ENCODE results near the gene SLC14A1. TPM values are rescaled to one million over a fixed set of nuclear protein-coding genes. Genes with fewer than 3 reads are reported as not detected.

The SLC14A1 gene
- total and polyA plus RNA-seq, 2 donors (not counting 1 experiment from before 2014, with no cell fraction given), result 5.8 to 6.4 TPM

DNA sequence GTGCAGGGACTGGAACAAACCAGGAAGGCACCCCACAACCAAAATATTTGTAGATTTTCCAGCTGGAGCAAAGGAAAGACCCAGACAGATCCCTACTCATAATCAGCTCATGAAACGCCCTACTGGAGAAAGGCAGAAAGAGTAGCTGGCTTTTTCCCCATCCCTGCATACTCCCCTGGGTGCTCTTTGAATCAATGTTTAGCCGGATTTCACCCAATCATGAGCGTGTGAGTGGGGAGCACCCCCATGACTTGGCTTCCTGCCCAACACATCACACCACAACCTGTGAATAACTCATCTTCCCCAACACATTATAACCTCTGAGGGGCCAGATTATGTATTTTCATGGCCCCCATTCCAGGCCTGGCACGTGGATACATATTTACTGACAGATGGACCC, 35.1 kb upstream of the SLC14A1 start:
- Mint-ChIP-seq H3K27me3 (peaks cover 5% of the 10 kb centered on the region), H3K4me3 (peak overlapping the region; percentile 87), H3K4me1 (peaks cover 45% of the 10 kb centered on the region), H3K9me3 (ENCODE audit: insufficient read depth) (no peaks in the 10 kb centered on the region), H3K27ac (peak overlapping the region; percentile 98)
- ATAC-seq (ENCODE audit: low read depth) (no peak), DNase-seq (peak; percentile 51)
- POLR2A ChIA-PET, result interaction anchor here (3.9 kb wide), 1 partner anchor 23 kb away, joined by 31 read pairs; no protein-coding TSS in a partner anchor
- Histone ChIP-seq H3K27ac (ENCODE audit: low read length in 2 of 2) (peak overlapping the region; percentile 78 to 80), H3K36me3 (replicated peaks in 1 of 2; ENCODE audit: control extremely low read depth in 1 of 2, control insufficient read depth in 1 of 2, extremely low read depth in 1 of 2, insufficient read depth in 2 of 2, low read length in 1 of 2) (peaks cover 0 to 4% of the 10 kb centered on the region in 2 experiments), H3K4me2 (replicated peaks; ENCODE audit: low read depth, low read length, poor library complexity, severe bottlenecking) (peak overlapping the region; percentile 88), H3K4me1 (ENCODE audit: control insufficient read depth in 2 of 2, insufficient read depth in 2 of 2, low read length in 2 of 2) (peaks cover 34 to 51% of the 10 kb centered on the region in 2 donors), H3K9me3 (ENCODE audit: control extremely low read depth in 1 of 3, control insufficient read depth in 2 of 3, insufficient read depth in 1 of 3, low read length in 2 of 3) (peaks cover 0 to 2% (median 0%) of the 10 kb centered on the region in 3 donors), H3K9ac (ENCODE audit: low read length) (peak overlapping the region; percentile 21), H3K27me3 (replicated peaks in 1 of 4; ENCODE audit: control extremely low read depth in 1 of 4, control insufficient read depth in 3 of 4, insufficient read depth in 4 of 4, low read length in 3 of 4) (no peaks in the 10 kb centered on the region), H3K79me2 (ENCODE audit: control insufficient read depth, insufficient read depth, low read length) (no peaks in the 10 kb centered on the region), H2AFZ (ENCODE audit: insufficient read depth, low read depth, low read length, poor library complexity, severe bottlenecking) (peak overlapping the region; percentile 84), H4K20me1 (ENCODE audit: control insufficient read depth, insufficient read depth, low read length, poor library complexity, severe bottlenecking) (no peaks in the 10 kb centered on the region), H3K4me3 (ENCODE audit: control extremely low read depth in 1 of 5, extremely low read depth in 1 of 5, insufficient read depth in 1 of 5, low read depth in 2 of 5, low read length in 4 of 5) (peak overlapping the region in 2 of 5 experiments; percentile 10 to 57)
- WGBS (ENCODE audit: insufficient coverage), result 3% methylated on average over 3 of the region's 4 CpGs
- CTCF ChIA-PET, result interaction anchor here (0.6 to 22.4 kb wide), 8 partner anchors 13 to 385 kb away, joined by 3 to 317 read pairs (median 14); partner anchors contain the start of gene SLC14A1
- intact Hi-C loops (cut with micrococcal nuclease), result loop anchor here (5.0 kb wide), 1 partner anchor 483 kb away; a partner anchor contains a TSS
- TF ChIP-seq, protein P1, sequence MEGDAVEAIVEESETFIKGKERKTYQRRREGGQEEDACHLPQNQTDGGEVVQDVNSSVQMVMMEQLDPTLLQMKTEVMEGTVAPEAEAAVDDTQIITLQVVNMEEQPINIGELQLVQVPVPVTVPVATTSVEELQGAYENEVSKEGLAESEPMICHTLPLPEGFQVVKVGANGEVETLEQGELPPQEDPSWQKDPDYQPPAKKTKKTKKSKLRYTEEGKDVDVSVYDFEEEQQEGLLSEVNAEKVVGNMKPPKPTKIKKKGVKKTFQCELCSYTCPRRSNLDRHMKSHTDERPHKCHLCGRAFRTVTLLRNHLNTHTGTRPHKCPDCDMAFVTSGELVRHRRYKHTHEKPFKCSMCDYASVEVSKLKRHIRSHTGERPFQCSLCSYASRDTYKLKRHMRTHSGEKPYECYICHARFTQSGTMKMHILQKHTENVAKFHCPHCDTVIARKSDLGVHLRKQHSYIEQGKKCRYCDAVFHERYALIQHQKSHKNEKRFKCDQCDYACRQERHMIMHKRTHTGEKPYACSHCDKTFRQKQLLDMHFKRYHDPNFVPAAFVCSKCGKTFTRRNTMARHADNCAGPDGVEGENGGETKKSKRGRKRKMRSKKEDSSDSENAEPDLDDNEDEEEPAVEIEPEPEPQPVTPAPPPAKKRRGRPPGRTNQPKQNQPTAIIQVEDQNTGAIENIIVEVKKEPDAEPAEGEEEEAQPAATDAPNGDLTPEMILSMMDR (IDR thresholded peaks at IDR 0.05), result no peak
- no peak for TF ChIP-seq EZH2 (IDR thresholded peaks at IDR 0.05; ENCODE audit: borderline replicate concordance, insufficient read depth, low read depth, low read length, poor library complexity, severe bottlenecking)

DNA sequence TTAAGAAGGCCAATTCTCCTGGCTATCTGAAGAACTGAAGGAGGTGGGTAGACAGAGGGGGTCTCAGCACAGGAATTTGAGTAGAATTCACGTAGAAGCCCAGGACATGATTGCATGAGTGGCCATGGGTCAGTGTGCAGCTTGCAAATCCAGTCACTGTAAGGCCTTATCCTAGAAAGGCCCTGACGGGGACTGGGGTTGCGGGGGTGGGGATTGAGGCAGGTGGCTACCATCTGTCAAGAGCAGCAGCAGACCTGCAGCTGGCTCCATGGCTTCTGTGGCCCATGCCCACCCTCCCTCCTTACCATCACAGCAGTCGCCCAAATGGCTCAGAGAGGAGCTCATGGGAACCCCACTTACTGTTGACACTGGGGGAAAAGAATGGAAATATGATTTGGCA, 34.6 kb upstream of the SLC14A1 start:
- no peaks in the 10 kb centered on the region for H4K20me1 ChIP-seq (ENCODE audit: control insufficient read depth, insufficient read depth, low read length, poor library complexity, severe bottlenecking)
- no peak overlapping the region for H3K9ac ChIP-seq (ENCODE audit: low read length)
- ChIA-PET CTCF (interaction anchor here (0.6 to 22.4 kb wide), 6 partner anchors 24 to 384 kb away, joined by 3 to 317 read pairs (median 8); no protein-coding TSS in a partner anchor), POLR2A (interaction anchor here (3.9 kb wide), 1 partner anchor 24 kb away, joined by 31 read pairs; no protein-coding TSS in a partner anchor)
- Mint-ChIP-seq H3K4me1 (peaks cover 45% of the 10 kb centered on the region), H3K27me3 (peaks cover 7% of the 10 kb centered on the region), H3K4me3 (no peak overlapping the region), H3K27ac (peak overlapping the region; percentile 98), H3K9me3 (ENCODE audit: insufficient read depth) (no peaks in the 10 kb centered on the region)
- 100% methylated on average over 1 of the region's 4 CpGs for WGBS (ENCODE audit: insufficient coverage)
- intact Hi-C loops (cut with micrococcal nuclease), result loop anchor here (5.0 kb wide), 1 partner anchor 483 kb away; a partner anchor contains a TSS
- DNase-seq (no peak), ATAC-seq (ENCODE audit: low read depth) (no peak)
- no peaks in the 10 kb centered on the region for H3K79me2 ChIP-seq (ENCODE audit: control insufficient read depth, insufficient read depth, low read length)
- H2AFZ ChIP-seq (ENCODE audit: insufficient read depth, low read depth, low read length, poor library complexity, severe bottlenecking), result peak overlapping the region; percentile 84
- peak overlapping the region; percentile 88 for H3K4me2 ChIP-seq (replicated peaks; ENCODE audit: low read depth, low read length, poor library complexity, severe bottlenecking)
- peaks cover 0 to 4% of the 10 kb centered on the region in 2 experiments for H3K36me3 ChIP-seq (replicated peaks in 1 of 2; ENCODE audit: control extremely low read depth in 1 of 2, control insufficient read depth in 1 of 2, extremely low read depth in 1 of 2, insufficient read depth in 2 of 2, low read length in 1 of 2)
- peak overlapping the region in 1 of 5 experiments; percentile 57 for H3K4me3 ChIP-seq (ENCODE audit: control extremely low read depth in 1 of 5, extremely low read depth in 1 of 5, insufficient read depth in 1 of 5, low read depth in 2 of 5, low read length in 4 of 5)
- H3K27ac ChIP-seq (ENCODE audit: low read length in 2 of 2), result peak overlapping the region; percentile 78 to 80
- H3K9me3 ChIP-seq (ENCODE audit: control extremely low read depth in 1 of 3, control insufficient read depth in 2 of 3, insufficient read depth in 1 of 3, low read length in 2 of 3), result peaks cover 0 to 5% (median 3%) of the 10 kb centered on the region in 3 donors
- no peaks in the 10 kb centered on the region for H3K27me3 ChIP-seq (replicated peaks in 1 of 4; ENCODE audit: control extremely low read depth in 1 of 4, control insufficient read depth in 3 of 4, insufficient read depth in 4 of 4, low read length in 3 of 4)
- no peak for TF ChIP-seq EZH2 (IDR thresholded peaks at IDR 0.05; ENCODE audit: borderline replicate concordance, insufficient read depth, low read depth, low read length, poor library complexity, severe bottlenecking)
- H3K4me1 ChIP-seq (ENCODE audit: control insufficient read depth in 2 of 2, insufficient read depth in 2 of 2, low read length in 2 of 2), result peaks cover 34 to 51% of the 10 kb centered on the region in 2 donors
